ENCODE results near the gene OVOL1. TPM values are rescaled to one million over a fixed set of nuclear protein-coding genes. Genes with fewer than 3 reads are reported as not detected.
"Not testable (repeated sequence)": the region's sequence is repeated elsewhere in the genome, so short reads cannot be mapped to it uniquely, and the experiment has no call there.

OVOL1 gene
- total and polyA plus RNA-seq, 8 donors = 0.92 to 120 (median 7.8) TPM; not detected in 1

GRCh38 chr11:65826984-65827735, 40.3 kb downstream of the OVOL1 start:
- no peak for DNase-seq
- H3K9me3 ChIP-seq = no peaks in the 10 kb centered on the region
- TF ChIP-seq CTCF (IDR thresholded peaks at IDR 0.05) = no peak
- no peak for TF ChIP-seq POLR2A (IDR thresholded peaks at IDR 0.05)
- TF ChIP-seq POLR2AphosphoS5 (IDR thresholded peaks at IDR 0.05) = no peak
- TF ChIP-seq EP300 (IDR thresholded peaks at IDR 0.05) = no peak
- H3K4me1 ChIP-seq = peaks cover 5 to 16% (median 7%) of the 10 kb centered on the region in 4 donors
- no peaks in the 10 kb centered on the region for H3K36me3 ChIP-seq
- H3K27ac ChIP-seq = no peak overlapping the region
- H3K4me3 ChIP-seq = no peak overlapping the region
- 56 to 70% (median 68%) methylated on average over 8 of the region's 8 CpGs for WGBS, 5 donors
- intact Hi-C loops (cut with DNase I; ENCODE audit: low total_unique reads) = no loop called here
- no peaks in the 10 kb centered on the region for H3K27me3 ChIP-seq

GRCh38 chr11:65829459-65829858, 42.6 kb downstream of the OVOL1 start:
- no peaks in the 10 kb centered on the region for H3K27me3 ChIP-seq
- H3K9me3 ChIP-seq = no peaks in the 10 kb centered on the region
- H3K4me1 ChIP-seq = peaks cover 15 to 18% (median 16%) of the 10 kb centered on the region in 4 donors
- no peaks in the 10 kb centered on the region for H3K36me3 ChIP-seq
- no peak overlapping the region for H3K27ac ChIP-seq
- intact Hi-C loops (cut with DNase I; ENCODE audit: low total_unique reads) = no loop called here
- no peak overlapping the region for H3K4me3 ChIP-seq
- TF ChIP-seq POLR2AphosphoS5 (IDR thresholded peaks at IDR 0.05) = no peak
- TF ChIP-seq POLR2A (IDR thresholded peaks at IDR 0.05) = no peak
- TF ChIP-seq EP300 (IDR thresholded peaks at IDR 0.05) = no peak
- no peak for TF ChIP-seq CTCF (IDR thresholded peaks at IDR 0.05)
- 72 to 82% (median 79%) methylated on average over 4 of the region's 4 CpGs for WGBS, 5 donors
- DNase-seq = no peak

- H3K4me3 ChIP-seq; H3K36me3 ChIP-seq; H3K27me3 ChIP-seq; intact Hi-C loops (cut with DNase I; ENCODE audit: low total_unique reads); DNase-seq; H3K9me3 ChIP-seq; H3K27ac ChIP-seq: not testable (repeated sequence)
- peaks cover 16 to 20% (median 19%) of the 10 kb centered on the region in 4 donors for H3K4me1 ChIP-seq
Measured at GRCh38 chr11:65832231-65832630, 45.4 kb downstream of the OVOL1 start.

- Histone ChIP-seq H3K9me3 (no peaks in the 10 kb centered on the region), H3K4me3 (peak within 1 kb of the TSS; percentile 62 to 73 (median 64)), H3K27me3 (no peaks in the 10 kb centered on the region), H3K27ac (peak within 1 kb of the TSS in 4 of 5 donors; percentile 53 to 76 (median 60)), H3K4me1 (peaks cover 16 to 20% (median 19%) of the 10 kb centered on the region in 4 donors), H3K36me3 (no peaks in the 10 kb centered on the region)
- intact Hi-C loops (cut with DNase I; ENCODE audit: low total_unique reads) = no loop called here
- TF ChIP-seq POLR2A (IDR thresholded peaks at IDR 0.05) (no peak), POLR2AphosphoS5 (IDR thresholded peaks at IDR 0.05) (peak in 1 of 3 donors; percentile 73)
- DNase-seq = peak; percentile 96 to 97
- 0 to 5% (median 1%) methylated on average over 52 to 63 of the region's 63 CpGs for WGBS, 5 donors
Measured at GRCh38 chr11:65833297-65834030, 46.6 kb downstream of the OVOL1 start, which contains the start of gene SNX32. TSS of gene SNX32 (plus strand) at chr11:65833963. CDS start at chr11:65834066, 103 bp downstream.

- no peaks in the 10 kb centered on the region for H3K36me3 ChIP-seq
- WGBS, 5 donors = 40 to 71% (median 54%) methylated on average over 6 of the region's 6 CpGs
Measured at GRCh38 chr11:65834202-65834601, 47.3 kb downstream of the OVOL1 start.

More at GRCh38 chr11:65834202-65834601, 47.3 kb downstream of the OVOL1 start:
- intact Hi-C loops (cut with DNase I; ENCODE audit: low total_unique reads) = no loop called here
- DNase-seq = no peak
- TF ChIP-seq POLR2A (IDR thresholded peaks at IDR 0.05) (no peak), EP300 (IDR thresholded peaks at IDR 0.05) (no peak), POLR2AphosphoS5 (IDR thresholded peaks at IDR 0.05) (no peak), CTCF (IDR thresholded peaks at IDR 0.05) (no peak)
- Histone ChIP-seq H3K9me3 (no peaks in the 10 kb centered on the region), H3K4me1 (peaks cover 16 to 20% (median 19%) of the 10 kb centered on the region in 4 donors), H3K27ac (peak overlapping the region in 1 of 5 donors; percentile 76), H3K4me3 (peak overlapping the region; percentile 62 to 73 (median 64)), H3K27me3 (no peaks in the 10 kb centered on the region)
